HG02763 (cell line): ENCODE data around the gene CHN1.

Source experiments
- ATAC-seq: cut with Tn5 transposase; IDR thresholded peaks from one replicate; pipeline ENCODE4 v1.9.1; 2021; ENCODE audit warnings: mild to moderate bottlenecking, moderate library complexity; ENCODE audit not compliant: unreplicated experiment

The CHN1 gene

DNA sequence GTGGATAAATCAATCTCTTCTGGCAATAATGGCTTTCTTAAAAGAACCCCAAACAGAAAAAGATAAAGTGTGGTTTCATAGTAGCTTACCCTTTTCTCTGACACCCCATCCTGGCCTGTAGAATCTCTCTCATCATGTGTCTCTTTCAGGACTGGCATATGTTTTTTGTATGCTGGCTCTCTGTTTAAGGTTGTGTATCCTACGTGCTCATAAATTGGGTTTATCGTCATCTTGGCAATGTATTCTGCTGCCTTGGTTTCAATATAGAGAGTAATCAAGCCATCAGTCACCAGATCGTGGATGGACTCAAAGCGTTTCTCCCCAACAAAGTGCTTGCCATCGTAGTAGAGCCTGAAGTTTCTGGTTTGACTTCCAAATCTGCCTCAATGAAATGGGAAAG lies 127.4 kb downstream of the CHN1 start:
- no peak for ATAC-seq

DNA sequence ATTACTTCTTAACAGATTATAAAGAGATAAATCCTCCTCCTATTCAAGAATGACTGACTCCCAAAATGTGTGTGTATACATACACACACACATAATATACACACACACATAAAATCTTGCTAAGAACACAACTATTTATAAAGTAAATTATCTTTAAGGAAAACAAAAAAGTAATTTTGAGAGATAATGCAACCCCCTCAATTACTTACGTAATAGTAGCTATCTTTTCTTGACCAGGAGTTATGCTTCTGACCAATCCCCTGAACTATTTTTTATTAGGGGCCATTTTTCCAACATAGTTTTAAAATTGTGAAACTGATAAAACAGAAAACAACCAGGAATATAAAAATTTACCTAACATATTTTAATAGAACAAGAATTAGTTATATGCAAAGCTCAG lies 127.9 kb downstream of the CHN1 start:
- ATAC-seq = no peak

DNA sequence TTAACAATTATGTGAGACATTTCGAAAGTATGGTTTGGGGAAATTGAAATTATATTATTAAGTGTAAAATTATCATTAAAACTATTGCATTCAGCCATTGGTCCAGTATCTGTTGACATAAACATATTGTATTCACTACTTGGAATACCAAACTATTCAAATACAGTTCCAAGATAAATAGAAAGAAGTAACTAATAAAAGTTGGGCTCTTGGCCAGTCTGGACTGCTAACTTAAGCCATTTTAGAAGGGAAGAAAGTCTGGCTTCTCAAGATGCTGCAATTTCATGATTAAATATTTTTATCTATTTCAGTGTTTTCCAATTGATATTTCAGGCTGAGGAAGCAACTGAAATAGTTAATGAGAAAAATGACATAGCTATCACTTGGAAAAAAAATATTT lies 131.1 kb downstream of the CHN1 start:
- no peak for ATAC-seq

DNA sequence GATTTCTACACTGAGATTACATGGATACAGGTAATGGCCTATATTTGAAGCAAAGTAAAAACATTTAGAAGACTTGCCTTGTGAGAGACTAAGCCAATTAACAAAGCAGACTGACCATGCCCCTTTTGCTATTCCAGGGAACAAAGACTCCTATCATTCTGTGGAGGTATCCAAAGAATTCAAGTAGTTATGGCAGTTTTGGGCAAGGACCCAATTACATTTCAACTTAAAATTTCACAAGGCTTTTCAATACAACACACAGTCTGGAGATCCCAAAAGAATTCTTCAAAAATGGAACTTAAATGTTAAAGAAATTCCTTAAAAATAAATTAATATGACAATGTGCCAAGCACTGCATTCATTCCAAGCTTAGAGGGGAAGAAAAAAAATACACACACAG lies 131.7 kb downstream of the CHN1 start:
- ATAC-seq = no peak

DNA sequence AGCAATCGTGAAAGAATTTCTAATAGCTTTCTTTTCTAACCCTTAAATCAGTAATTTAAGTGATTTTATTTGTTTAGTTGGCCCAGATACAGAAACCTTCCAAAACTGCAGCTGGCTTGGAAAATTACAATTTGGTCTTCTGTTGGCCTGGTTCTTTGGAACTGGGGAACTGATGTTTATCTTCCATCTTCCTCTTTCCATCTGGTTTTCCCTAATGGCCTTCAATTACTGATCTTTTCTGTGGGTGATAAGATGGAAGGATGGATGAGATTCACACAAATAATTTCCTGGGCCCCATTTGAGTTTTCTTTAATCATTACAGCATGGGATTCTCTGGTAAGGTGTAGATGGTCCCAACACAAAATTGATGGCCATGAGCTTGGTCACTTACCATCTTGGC lies 134.4 kb downstream of the CHN1 start:
- ATAC-seq = no peak

DNA sequence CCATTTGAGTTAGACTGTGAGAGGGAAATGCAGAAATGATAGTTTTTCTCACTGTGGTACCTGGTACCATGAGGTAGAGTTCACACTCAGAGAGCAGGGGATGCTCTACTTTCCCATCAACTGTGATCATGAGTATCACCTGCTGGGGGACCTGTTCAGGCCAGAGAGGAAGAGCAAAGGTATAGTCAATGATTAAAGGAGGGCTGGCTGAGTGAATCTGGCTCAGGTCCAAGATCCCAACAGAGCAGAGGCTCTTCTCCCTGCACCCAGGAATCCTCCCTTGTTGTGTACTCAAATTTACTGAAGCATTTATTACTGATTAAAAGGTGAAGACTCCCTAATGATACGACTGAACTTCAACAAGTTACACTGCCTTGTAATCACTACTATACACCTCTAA lies 136.3 kb downstream of the CHN1 start:
- no peak for ATAC-seq

DNA sequence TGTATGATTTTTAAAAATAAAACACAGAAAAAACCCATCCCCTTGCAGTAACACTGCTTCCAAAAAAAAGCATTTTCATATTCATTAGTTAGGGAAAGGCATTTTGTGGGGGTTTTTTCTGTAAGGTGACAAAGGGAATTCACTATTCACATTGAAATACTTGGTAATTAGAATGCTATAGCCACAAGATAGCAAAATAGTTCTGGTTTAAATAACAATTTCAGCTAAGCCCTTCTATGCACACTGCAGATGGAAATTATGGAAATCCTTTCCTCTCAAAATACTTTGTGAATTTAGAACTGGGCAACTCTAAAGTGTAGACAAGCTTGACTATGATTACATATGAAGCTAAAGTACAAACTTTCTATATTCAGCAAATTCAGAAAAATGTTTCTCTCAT lies 138.8 kb downstream of the CHN1 start:
- ATAC-seq = no peak

DNA sequence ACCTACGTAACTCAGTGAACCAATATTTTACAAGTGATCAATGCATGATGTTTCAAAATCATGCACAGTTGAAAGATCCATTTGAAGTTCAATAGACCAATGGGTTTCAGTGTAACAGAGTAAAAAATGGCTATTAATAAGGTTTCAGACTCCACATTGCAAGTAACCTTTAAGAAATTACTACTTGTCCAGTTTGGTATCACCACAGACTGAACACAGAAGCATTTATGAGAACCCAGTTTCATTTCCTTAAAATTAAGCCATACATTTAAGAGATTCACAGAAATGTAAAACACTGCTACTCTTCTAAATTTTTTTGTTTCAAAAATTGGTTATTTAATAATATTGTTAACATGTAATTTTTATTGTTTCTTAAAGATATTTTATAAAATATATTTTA lies 142.0 kb downstream of the CHN1 start:
- ATAC-seq = no peak

DNA sequence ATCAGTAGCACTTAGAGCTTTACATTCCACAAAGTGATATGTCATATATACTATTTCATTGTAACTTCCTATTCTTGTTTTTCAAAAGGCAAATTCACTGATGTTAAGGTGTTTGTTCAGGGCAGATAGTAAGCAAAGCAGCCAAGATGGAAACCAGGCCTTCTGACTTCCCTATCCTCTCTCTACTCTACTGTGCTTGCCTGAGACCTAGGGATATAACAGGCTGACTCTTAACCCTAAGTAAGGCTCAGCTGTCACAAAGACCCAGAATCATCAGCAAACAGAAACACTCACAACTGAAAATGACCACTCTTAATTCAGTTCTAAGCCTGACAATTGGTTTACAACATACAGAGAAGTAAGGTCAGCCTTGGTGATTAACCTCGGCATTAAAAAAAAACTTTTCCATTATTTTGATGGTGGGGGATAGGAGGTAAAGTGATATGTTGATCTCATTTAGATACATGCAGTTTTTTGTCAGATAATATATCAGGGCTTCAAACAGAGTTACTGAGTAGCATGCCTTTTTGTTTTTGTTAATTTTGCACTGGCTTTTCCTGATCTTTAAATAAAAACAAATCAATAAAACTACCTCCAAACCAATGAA lies 145.5 kb downstream of the CHN1 start:
- no peak for ATAC-seq

DNA sequence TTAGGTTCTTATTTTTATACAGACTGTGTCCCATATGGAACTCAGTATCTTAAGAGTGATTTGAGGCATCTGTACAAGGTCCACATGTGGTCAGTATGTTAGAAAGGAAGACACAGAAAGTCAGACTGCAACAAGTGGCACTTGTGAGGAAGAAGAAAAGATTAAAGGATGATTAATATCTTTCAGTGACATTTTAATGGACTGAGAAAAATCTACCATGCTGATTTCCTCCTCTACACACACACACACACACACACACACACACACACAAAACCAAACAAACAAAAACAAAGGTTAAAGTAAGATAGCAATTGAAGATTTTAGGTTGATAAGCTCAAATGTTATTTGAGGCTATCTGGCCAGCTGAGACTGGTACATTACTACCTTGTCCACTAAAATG lies 146.4 kb downstream of the CHN1 start:
- ATAC-seq = no peak

DNA sequence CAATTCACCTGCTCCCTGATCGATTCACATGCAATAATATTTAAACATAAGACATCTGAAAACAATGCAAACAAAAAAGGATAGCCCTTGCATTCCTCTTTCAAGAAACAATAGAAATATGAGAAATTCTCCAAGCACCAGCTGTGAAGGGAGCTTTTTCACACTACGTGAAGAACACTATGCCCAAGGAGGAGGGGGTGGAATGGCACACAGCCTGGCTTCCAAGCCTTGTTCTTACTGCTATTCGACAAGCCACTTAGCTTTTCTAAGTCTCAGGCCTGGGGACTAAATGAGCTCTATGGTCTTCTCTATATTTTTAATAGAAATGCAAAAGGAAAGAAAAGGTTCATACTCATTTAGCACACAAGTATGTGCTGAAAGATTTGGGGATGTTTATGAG lies 148.7 kb downstream of the CHN1 start:
- no peak for ATAC-seq

DNA sequence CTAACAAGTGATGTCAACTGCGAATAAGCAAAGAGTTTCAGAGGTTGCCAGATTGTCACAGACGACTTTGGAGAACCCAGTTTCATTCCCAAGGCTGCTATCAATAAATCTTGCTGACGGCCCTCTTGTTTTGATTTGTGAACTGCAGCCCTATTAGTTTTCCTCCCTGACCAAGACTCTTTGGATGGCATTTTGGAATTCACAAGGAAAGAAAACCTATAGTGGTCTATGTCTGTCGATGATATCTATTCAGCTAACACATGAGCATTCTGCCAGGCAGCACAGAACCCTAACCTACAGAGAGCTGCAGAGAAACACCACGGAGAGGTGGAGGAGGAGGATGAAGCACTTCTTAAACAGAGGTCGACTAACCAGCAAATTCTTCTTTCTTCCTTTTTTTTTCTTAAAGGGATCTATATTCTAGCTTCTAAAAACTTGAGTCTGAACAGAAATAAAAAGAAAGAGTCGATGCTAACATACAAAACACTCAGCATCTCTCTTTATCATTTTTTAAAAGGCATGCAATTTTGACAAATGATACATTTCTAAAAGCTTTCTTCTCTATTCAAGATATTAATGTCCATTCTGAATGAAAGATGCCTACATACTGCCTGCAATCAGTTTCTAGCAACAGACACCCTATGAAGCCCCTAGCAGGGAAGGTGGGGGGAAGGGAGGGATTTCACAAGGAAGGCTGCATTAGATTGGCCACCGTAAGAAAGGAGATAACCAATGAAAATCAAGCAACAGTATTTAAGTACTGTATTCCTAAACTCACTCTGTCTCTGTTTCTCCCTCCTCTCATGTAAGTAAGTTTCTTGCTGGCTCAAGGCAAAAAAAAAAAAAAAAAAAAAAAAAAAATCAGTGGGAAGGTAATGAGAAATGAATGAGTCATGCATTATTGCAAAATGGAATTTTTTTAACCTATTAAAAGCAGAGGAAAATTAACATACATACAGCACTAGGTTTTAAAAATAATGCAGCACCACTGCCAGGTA lies 157.9 kb downstream of the CHN1 start:
- no peak for ATAC-seq

DNA sequence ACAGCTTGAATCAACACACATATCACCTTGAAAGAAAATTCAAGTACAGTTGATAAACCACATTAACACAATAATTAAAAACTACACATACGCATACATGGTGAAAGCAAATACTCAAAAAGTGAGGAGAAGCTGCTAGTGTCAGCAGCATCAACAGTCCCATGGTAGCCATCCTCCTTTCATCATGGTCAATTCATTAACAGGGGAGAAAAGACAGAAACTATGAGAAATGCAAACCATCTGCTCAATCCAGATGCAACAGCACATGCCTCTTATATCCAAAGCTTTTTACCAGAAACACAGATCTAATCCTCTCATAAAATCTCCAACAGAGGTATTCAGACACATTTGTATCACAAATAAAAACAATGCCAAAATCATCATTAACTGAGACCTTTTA lies 159.0 kb downstream of the CHN1 start:
- ATAC-seq = no peak

DNA sequence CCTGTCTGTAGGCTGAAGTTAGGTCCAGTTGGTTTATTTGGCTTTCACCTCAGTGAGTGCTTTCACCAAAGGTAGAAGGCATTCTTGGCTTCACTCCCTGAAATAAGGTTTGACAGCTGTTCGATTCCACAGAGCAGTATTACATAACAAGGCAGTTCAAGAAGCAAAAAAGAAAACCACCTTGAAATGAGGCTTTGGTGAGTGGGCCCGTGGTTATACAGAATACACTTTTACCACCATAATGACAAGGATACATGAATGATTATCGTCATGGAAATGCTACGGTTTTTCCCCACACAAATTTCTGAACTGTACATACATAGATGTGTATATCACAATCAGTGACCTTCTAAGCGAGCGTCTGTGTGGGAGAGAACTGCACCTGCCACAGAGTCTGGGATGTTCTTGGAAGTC lies 160.9 kb downstream of the CHN1 start:
- no peak for ATAC-seq

DNA sequence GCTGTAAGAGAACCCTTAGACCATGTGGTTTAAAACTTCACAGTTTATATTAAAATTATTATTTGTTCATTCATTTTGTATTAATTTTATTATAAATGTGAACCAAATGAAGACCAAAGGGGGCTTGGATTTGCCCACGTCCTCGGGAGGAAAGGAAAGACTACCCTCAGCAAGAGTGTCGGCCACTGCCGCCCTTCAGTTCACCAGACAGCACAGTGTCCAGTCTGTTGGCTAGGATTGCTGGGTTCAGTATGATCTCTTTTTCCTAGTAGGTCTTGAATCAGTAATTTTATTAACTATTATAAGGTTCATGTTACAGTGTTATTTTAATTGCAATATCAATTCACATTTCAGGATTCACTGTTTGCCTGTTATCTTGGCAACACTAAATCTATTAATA lies 162.7 kb downstream of the CHN1 start:
- no peak for ATAC-seq

DNA sequence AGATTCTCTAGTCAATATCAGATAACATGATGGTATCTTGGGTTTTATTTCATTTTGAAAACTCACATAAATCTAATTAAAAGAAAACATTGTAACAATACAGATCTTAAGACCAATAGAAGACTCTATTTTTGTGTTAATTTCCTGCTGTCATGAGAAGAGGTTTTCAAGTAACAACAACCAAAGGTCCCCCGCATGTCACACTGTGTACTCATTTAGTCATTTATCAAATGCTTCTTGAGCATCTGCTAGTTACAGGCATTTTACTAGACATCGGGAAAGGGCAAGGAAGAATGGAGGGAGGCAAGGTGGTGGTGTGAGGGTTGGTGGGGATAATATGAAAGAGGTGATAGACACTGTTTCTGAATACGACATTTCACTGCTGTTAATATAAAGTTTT lies 163.2 kb downstream of the CHN1 start:
- ATAC-seq = no peak

DNA sequence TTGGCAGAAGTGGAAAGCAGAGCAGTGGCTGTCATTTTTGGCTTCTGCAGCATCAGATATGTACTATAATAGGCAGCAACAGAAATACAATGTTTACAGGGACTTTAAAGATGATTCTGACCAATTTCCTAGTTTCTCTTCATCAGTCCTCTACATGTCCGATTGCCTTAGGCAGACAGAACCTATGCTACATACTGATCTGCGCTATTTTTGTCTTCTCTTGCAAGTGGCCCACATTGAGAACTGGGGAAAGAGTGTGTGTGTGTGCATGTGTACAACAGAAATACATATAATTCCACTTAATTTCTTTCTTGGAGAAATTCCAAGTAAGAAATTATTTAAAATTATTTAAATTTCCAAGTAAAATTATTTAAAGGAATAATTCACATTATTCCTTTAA lies 163.8 kb downstream of the CHN1 start:
- no peak for ATAC-seq

DNA sequence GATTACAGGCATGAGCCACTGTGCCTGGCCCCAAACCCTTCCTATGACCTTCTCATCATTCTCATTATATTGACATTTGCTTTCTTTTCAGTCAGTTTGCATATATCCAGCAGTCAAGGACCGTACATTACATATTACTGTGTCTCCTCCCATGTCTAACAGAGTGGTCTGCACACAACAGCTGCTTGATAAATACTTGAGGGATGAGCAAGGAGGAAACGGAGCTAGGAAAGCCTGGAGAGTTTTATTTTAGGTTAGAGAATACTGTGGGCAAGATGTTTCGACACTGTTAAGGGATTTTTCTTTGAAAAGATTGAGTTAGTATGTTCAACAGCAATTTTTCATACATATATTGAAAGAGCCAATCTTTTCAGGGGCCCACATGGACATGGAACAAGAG lies 164.7 kb downstream of the CHN1 start:
- no peak for ATAC-seq

DNA sequence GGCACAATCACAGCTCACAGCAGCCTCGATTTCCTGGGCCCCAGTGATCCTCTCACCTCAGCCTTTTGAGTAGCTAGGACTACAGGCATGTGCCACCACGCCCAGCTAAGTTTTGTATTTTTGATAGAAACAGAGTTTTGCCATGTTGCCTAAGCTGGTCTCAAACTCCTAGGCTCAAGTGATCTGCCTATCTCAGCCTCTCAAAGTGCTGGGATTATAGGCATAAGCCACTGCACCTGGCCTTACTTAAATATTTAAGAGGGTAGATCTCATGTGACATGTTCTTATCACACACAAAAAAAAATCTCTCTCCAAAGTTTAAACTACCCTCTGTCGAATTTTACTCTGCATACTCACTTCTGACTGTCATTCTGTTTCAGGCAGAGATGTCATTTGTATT lies 165.5 kb downstream of the CHN1 start:
- no peak for ATAC-seq

DNA sequence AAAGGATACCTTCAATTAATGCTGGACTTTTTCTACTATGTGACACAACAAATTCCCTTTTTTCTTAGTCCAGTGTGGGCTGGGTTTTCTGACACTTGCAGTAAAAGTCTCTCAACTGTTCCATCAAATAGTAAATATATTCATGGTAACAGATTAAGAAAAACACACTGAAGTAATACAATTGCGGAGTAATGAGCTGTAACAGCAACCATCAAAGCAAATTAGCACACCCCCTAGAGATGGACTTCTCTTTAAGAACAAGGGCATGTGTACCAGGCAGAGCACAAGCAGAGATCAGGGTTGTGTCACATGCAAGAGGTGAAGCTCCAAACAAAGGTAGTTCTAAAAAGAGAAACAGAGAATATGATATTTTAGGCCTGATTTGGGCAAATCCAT lies 168.2 kb downstream of the CHN1 start:
- no peak for ATAC-seq

DNA sequence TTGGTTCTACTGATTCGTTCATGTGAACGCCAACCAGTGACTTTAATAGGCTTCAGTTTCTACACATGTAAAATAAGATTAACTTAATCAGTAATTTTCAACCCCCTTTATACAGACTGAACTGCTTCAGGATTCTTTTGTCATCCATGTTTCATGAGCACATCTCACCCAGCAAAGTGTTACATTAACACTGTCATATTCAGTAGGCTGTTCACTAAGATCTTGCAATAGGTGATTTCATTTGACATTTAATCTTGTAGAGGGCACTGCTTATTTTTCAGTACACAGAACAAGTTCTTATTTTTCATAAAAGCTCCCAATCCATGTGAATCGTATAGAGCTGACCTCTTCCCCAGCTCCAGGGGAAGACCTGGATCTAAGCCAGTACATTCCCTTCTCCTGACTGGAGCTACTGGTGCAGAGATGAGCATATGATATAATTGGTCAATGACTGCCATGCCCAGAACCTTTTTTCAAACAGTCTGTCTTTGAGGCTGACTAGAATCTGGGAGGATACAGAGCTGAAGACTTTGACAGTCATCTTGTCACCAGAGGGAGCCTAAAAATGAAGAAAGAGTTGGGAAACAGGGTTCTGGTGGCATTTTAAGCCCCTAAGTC lies 168.7 kb downstream of the CHN1 start:
- ATAC-seq = no peak

DNA sequence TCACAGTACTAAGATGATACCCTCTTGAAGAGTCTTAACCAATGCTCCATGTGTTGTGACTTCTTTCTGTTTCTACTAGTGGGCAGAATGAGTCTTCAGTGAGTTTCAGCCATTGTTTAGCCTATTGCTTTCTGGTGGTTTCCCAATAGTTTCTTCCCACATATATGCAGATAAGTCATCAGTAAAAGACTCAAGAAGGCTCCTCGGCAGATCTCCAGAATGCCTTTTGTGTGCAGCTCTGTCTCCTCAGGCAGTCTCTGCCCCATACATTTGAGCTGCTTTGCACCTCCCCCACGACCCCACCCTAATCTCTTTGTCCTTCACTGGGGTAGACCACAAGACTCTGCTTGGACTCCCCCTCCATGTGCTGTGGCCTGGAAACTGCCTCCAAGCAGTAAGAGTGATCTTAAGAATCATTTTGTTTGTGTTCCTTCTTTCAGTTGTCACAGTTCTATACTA lies 169.4 kb downstream of the CHN1 start:
- ATAC-seq = no peak
